Liver (tissue), 9 donors: ENCODE results near the gene BTNL8. TPM values are rescaled to one million over a fixed set of nuclear protein-coding genes. Genes with fewer than 3 reads are reported as not detected.

Source experiments
- DNase-seq: peaks from one replicate; pipeline ENCODE4 v3.0.0-alpha.2; 2017; ENCODE audit warnings: low spot score
- H3K27ac ChIP-seq, 2 donors: one replicate each; pipeline ENCODE4 v1.7.0; 2013; ENCODE audit warnings: inconsistent platforms in 2 of 2, low read length in 2 of 2, control low read depth in 1 of 2, low read depth in 1 of 2, mild to moderate bottlenecking in 1 of 2
- H3K27me3 ChIP-seq, 4 donors: one replicate each; pipeline versions ENCODE4 v1.6.1 to v1.7.0; 2013; ENCODE audit warnings: low read length in 3 of 4, inconsistent platforms in 1 of 4, mild to moderate bottlenecking in 1 of 4, moderate library complexity in 1 of 4; ENCODE audit not compliant: control insufficient read depth in 4 of 4, insufficient read depth in 4 of 4
- H3K36me3 ChIP-seq, 4 donors: one replicate each; pipeline versions ENCODE4 v1.6.1 to v1.7.0; 2013; ENCODE audit warnings: low read length in 3 of 4, mild to moderate bottlenecking in 3 of 4, low read depth in 1 of 4, moderate library complexity in 1 of 4; ENCODE audit not compliant: control insufficient read depth in 4 of 4, insufficient read depth in 3 of 4
- H3K4me1 ChIP-seq, 4 donors: one replicate each; pipeline versions ENCODE4 v1.6.1 to v1.7.0; 2013; ENCODE audit warnings: low read length in 3 of 4, mild to moderate bottlenecking in 3 of 4, moderate library complexity in 1 of 4; ENCODE audit not compliant: control insufficient read depth in 4 of 4, insufficient read depth in 4 of 4
- H3K4me3 ChIP-seq, 3 donors: one replicate each; pipeline versions ENCODE4 v1.6.1 to v1.7.0; 2013; ENCODE audit warnings: low read length in 3 of 3, control low read depth in 1 of 3, low read depth in 1 of 3, mild to moderate bottlenecking in 1 of 3
- H3K9ac ChIP-seq, 2 donors: one replicate each; pipeline ENCODE4 v1.7.0; 2013; ENCODE audit warnings: low read length in 2 of 2, mild to moderate bottlenecking in 2 of 2, moderate library complexity in 2 of 2, control low read depth in 1 of 2, low read depth in 1 of 2
- H3K9me3 ChIP-seq, 4 donors: one replicate each; pipeline versions ENCODE4 v1.6.1 to v1.7.0; 2013; ENCODE audit warnings: low read length in 3 of 4; ENCODE audit not compliant: control insufficient read depth in 4 of 4
- EGR1 ChIP-seq, 2 donors: IDR thresholded peaks; 2 replicates each; pipeline ENCODE4 v1.6.1; 2016 to 2018; ENCODE audit warnings: antibody characterized with exemption in 2 of 2, low read depth in 2 of 2
- FOXA1 ChIP-seq: IDR thresholded peaks from 2 replicates; pipeline ENCODE4 v1.6.1; 2016; ENCODE audit warnings: antibody characterized with exemption
- FOXA2 ChIP-seq: IDR thresholded peaks from 2 replicates; pipeline ENCODE4 v1.6.1; 2016; ENCODE audit warnings: antibody characterized with exemption
- HNF4A ChIP-seq, 2 donors: conservative IDR thresholded peaks; 2 replicates each; pipeline ENCODE4 v1.6.1; 2016; ENCODE audit warnings: antibody characterized with exemption in 2 of 2, mild to moderate bottlenecking in 2 of 2
- JUND ChIP-seq, 2 donors: IDR thresholded peaks; 2 replicates each; pipeline ENCODE4 v1.6.1; 2016; ENCODE audit warnings: antibody characterized with exemption in 2 of 2
- NR2F2 ChIP-seq: IDR thresholded peaks from 2 replicates; pipeline ENCODE4 v1.6.1; 2016; ENCODE audit warnings: antibody characterized with exemption
- REST ChIP-seq: IDR thresholded peaks from 2 replicates; pipeline ENCODE4 v1.6.1; 2016; ENCODE audit warnings: antibody characterized with exemption, mild to moderate bottlenecking
- RXRA ChIP-seq, 2 donors: IDR thresholded peaks; 2 replicates each; pipeline ENCODE4 v1.6.1; 2017 to 2018; ENCODE audit warnings: antibody characterized with exemption in 2 of 2, mild to moderate bottlenecking in 1 of 2
- TAF1 ChIP-seq: conservative IDR thresholded peaks from 2 replicates; pipeline ENCODE4 v1.6.1; 2016; ENCODE audit warnings: antibody characterized with exemption, mild to moderate bottlenecking
- YY1 ChIP-seq: IDR thresholded peaks from 2 replicates; pipeline ENCODE4 v1.6.1; 2016; ENCODE audit warnings: antibody characterized with exemption, mild to moderate bottlenecking
- WGBS: extraction: QIAGEN DNeasy Blood & Tissue Kit; methylation state at CpG from one replicate; pipeline ENCODE4 v1.1.7; 2013; 5-methylcytosine and 5-hydroxymethylcytosine counted together
- polyA plus RNA-seq, 2 donors: library from polyadenylated mRNA; stranded (reverse) in 1 of 2; unstranded in 1 of 2; fragments of 200-250 nt in 1 of 2; fragments of >200 nt in 1 of 2; fragmentation: Nextera tagmentation in 1 of 2; extraction: Ambion mirVana in 1 of 2; gene quantifications; one replicate each; pipeline versions ENCODE4 v1.2.1 to v1.2.3, GENCODE V29; 2013 to 2015
- total RNA-seq, 2 donors: library from RNA; depleted of rRNA; stranded (reverse); fragments of >200 nt; gene quantifications; one replicate each; pipeline ENCODE4 v1.2.3, GENCODE V29; 2014
- TF ChIP-seq, protein P1 (sequence below): IDR thresholded peaks from 2 replicates; pipeline ENCODE4 v1.6.1; 2016; ENCODE audit warnings: antibody characterized with exemption
- TF ChIP-seq, protein P2 (sequence below): IDR thresholded peaks from 2 replicates; pipeline ENCODE4 v1.6.1; 2016; ENCODE audit warnings: antibody characterized with exemption
- TF ChIP-seq, protein P3 (sequence below): fragments of 150-350 bp; IDR thresholded peaks from 2 replicates; pipeline ENCODE4 v1.5.1; 2017; ENCODE audit warnings: improper control_type of control experiment, low read depth, low read length; ENCODE audit not compliant: missing input control
- TF ChIP-seq, protein P4 (sequence below): IDR thresholded peaks from 2 replicates; pipeline ENCODE4 v1.6.1; 2016; ENCODE audit warnings: antibody characterized with exemption
- donor health status: healthy.
- donor health status: healthy.
- donor health status: healthy.
- donor health status: healthy.
- donor health status: healthy.

BTNL8 gene
- total and polyA plus RNA-seq, 4 donors, result 0.14 to 0.67 (median 0.56) TPM

- TF ChIP-seq REST (no peak), FOXA2 (no peak), HNF4A (conservative IDR thresholded peaks at IDR 0.05) (no peak), NR2F2 (no peak)
- TF ChIP-seq, protein P1, sequence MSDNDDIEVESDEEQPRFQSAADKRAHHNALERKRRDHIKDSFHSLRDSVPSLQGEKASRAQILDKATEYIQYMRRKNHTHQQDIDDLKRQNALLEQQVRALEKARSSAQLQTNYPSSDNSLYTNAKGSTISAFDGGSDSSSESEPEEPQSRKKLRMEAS, result no peak
- TF ChIP-seq, protein P2, sequence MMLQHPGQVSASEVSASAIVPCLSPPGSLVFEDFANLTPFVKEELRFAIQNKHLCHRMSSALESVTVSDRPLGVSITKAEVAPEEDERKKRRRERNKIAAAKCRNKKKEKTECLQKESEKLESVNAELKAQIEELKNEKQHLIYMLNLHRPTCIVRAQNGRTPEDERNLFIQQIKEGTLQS, result no peak
- 64% methylated on average over 9 of the region's 9 CpGs for WGBS
- no peak overlapping the region for H3K4me3 ChIP-seq
- no peaks in the 10 kb centered on the region for H3K36me3 ChIP-seq
- DNase-seq, result no peak
- no peak overlapping the region for H3K27ac ChIP-seq
- no peaks in the 10 kb centered on the region for H3K27me3 ChIP-seq
- H3K4me1 ChIP-seq, result no peaks in the 10 kb centered on the region
- no peak overlapping the region for H3K9ac ChIP-seq
- H3K9me3 ChIP-seq, result peaks cover 0 to 7% (median 0%) of the 10 kb centered on the region in 4 donors
These were observed 10.2 kb downstream of the BTNL8 start for GRCh38 chr5:180908998-180909731.

DNA sequence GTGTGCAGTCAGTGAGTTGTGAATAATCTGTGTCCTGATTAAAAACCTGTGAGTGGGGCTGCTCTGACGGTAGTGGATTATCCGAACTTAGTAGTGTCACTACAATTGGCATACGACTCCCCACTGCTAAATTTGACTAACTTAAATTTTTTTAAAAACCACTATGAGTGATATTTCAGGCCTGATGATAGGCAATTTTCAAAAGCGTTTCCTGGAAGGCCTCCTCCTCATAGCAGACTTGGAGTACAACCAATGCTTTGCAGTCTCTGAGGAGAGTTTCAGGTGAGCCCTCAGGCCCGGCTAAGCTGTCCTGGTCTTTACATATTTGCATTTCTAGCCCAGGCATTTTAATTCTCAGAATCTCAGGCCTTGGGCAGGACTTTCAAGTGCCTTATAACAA lies 10.8 kb downstream of the BTNL8 start:
- Histone ChIP-seq H3K9me3 (peaks cover 0 to 7% (median 0%) of the 10 kb centered on the region in 4 donors), H3K4me1 (no peaks in the 10 kb centered on the region), H3K27ac (no peak overlapping the region), H3K36me3 (no peaks in the 10 kb centered on the region), H3K27me3 (no peaks in the 10 kb centered on the region), H3K4me3 (no peak overlapping the region), H3K9ac (no peak overlapping the region)
- no peak for TF ChIP-seq EGR1 (IDR thresholded peaks at IDR 0.05; ENCODE audit: low read depth in 2 of 2)
- no peak for TF ChIP-seq RXRA (IDR thresholded peaks at IDR 0.05)
- TF ChIP-seq FOXA2, result no peak
- no peak for TF ChIP-seq HNF4A (conservative IDR thresholded peaks at IDR 0.05)
- TF ChIP-seq, protein P3, sequence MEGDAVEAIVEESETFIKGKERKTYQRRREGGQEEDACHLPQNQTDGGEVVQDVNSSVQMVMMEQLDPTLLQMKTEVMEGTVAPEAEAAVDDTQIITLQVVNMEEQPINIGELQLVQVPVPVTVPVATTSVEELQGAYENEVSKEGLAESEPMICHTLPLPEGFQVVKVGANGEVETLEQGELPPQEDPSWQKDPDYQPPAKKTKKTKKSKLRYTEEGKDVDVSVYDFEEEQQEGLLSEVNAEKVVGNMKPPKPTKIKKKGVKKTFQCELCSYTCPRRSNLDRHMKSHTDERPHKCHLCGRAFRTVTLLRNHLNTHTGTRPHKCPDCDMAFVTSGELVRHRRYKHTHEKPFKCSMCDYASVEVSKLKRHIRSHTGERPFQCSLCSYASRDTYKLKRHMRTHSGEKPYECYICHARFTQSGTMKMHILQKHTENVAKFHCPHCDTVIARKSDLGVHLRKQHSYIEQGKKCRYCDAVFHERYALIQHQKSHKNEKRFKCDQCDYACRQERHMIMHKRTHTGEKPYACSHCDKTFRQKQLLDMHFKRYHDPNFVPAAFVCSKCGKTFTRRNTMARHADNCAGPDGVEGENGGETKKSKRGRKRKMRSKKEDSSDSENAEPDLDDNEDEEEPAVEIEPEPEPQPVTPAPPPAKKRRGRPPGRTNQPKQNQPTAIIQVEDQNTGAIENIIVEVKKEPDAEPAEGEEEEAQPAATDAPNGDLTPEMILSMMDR, result no peak
- TF ChIP-seq YY1, result no peak
- TF ChIP-seq FOXA1, result no peak
- 64% methylated on average over 5 of the region's 5 CpGs for WGBS
- no peak for DNase-seq

DNA sequence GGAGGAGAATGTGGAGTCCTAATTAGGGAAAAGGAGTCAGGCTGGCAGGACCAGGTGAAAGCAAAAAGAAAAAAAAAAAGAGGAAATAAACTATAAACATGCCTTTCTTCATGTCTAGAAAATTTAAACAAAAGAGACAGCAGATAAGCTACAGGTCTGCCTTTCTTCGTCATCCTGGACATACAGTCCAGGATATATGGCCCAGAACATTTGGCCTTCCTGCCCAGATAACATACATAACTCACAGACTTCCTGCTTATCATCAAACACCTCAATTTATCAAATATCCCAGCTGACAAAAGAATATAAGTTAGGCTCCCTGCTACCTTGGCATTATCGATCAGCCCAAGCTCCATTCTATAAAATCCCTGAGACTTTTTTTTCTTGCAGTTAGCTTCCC lies 11.2 kb downstream of the BTNL8 start:
- 57% methylated on average over 2 of the region's 2 CpGs for WGBS
- no peak overlapping the region for H3K27ac ChIP-seq
- H3K4me3 ChIP-seq, result no peak overlapping the region
- TF ChIP-seq, protein P4, sequence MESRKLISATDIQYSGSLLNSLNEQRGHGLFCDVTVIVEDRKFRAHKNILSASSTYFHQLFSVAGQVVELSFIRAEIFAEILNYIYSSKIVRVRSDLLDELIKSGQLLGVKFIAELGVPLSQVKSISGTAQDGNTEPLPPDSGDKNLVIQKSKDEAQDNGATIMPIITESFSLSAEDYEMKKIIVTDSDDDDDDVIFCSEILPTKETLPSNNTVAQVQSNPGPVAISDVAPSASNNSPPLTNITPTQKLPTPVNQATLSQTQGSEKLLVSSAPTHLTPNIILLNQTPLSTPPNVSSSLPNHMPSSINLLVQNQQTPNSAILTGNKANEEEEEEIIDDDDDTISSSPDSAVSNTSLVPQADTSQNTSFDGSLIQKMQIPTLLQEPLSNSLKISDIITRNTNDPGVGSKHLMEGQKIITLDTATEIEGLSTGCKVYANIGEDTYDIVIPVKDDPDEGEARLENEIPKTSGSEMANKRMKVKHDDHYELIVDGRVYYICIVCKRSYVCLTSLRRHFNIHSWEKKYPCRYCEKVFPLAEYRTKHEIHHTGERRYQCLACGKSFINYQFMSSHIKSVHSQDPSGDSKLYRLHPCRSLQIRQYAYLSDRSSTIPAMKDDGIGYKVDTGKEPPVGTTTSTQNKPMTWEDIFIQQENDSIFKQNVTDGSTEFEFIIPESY, result no peak
- TF ChIP-seq JUND (IDR thresholded peaks at IDR 0.05) (no peak), NR2F2 (no peak), FOXA2 (no peak), TAF1 (no peak), FOXA1 (no peak)
- TF ChIP-seq, protein P2, result no peak
- TF ChIP-seq, protein P1, result no peak

More for the DNA sequence above, 11.2 kb downstream of the BTNL8 start:
- DNase-seq, result no peak
- no peaks in the 10 kb centered on the region for H3K4me1 ChIP-seq
- no peaks in the 10 kb centered on the region for H3K27me3 ChIP-seq
- no peaks in the 10 kb centered on the region for H3K36me3 ChIP-seq
- H3K9me3 ChIP-seq, result peaks cover 0 to 7% (median 0%) of the 10 kb centered on the region in 4 donors
- H3K9ac ChIP-seq, result no peak overlapping the region
